SK-N-SH treated with all-trans-retinoic acid at 6 μM for 48 hours (cell line): ENCODE data around the gene FAM209B.

ENCODE experiments used
- ATAC-seq: fragments of 200-7000 bp; cut with Tn5 transposase; 3 replicates; pipeline ENCODE4 v1.9.1; 2020; ENCODE audit warnings: mild to moderate bottlenecking, moderate library complexity
- BACH2 ChIP-seq: fragments of 250-450 bp; sonication (Bioruptor Pico); IDR thresholded peaks from 2 replicates; pipeline ENCODE4 v1.9.0; 2021; ENCODE audit warnings: mild to moderate bottlenecking, borderline replicate concordance
- CSDC2 ChIP-seq: fragments of 250-450 bp; sonication (Bioruptor Pico); IDR thresholded peaks from 2 replicates; pipeline ENCODE4 v1.5.0; 2020; ENCODE audit warnings: mild to moderate bottlenecking, moderate library complexity
- ESRRG ChIP-seq: fragments of 250-450 bp; sonication (Bioruptor Pico); IDR thresholded peaks from 2 replicates; pipeline ENCODE4 v1.6.1; 2021; ENCODE audit warnings: mild to moderate bottlenecking
- GLIS3 ChIP-seq: fragments of 250-450 bp; sonication (Bioruptor Pico); IDR thresholded peaks from 2 replicates; pipeline ENCODE4 v1.5.0; 2020; ENCODE audit warnings: mild to moderate bottlenecking, moderate library complexity
- ISL1 ChIP-seq: fragments of 250-450 bp; sonication (Bioruptor Pico); IDR thresholded peaks from 2 replicates; pipeline ENCODE4 v2.1.2; 2022; ENCODE audit warnings: mild to moderate bottlenecking, moderate library complexity
- PPARA ChIP-seq: fragments of 250-450 bp; sonication (Bioruptor Pico); IDR thresholded peaks from 2 replicates; pipeline ENCODE4 v1.5.0; 2020; ENCODE audit warnings: mild to moderate bottlenecking, borderline replicate concordance
- RARB ChIP-seq: fragments of 250-450 bp; sonication (Bioruptor Pico); IDR thresholded peaks from 2 replicates; pipeline ENCODE4 v1.8.0; 2021; ENCODE audit warnings: mild to moderate bottlenecking, moderate library complexity
- TCF4 ChIP-seq: fragments of 250-450 bp; sonication (Bioruptor Pico); IDR thresholded peaks from 2 replicates; pipeline ENCODE4 v1.8.0; 2021; ENCODE audit warnings: mild to moderate bottlenecking, moderate library complexity, borderline replicate concordance
- TOX ChIP-seq: fragments of 250-450 bp; sonication (Bioruptor Pico); IDR thresholded peaks from 2 replicates; pipeline ENCODE4 v1.8.0; 2021; ENCODE audit warnings: mild to moderate bottlenecking, moderate library complexity, borderline replicate concordance
- ZC3H10 ChIP-seq: fragments of 250-450 bp; sonication (Bioruptor Pico); IDR thresholded peaks from 2 replicates; pipeline ENCODE4 v1.5.1; 2021; ENCODE audit warnings: mild to moderate bottlenecking, moderate library complexity
- ZFP3 ChIP-seq: fragments of 250-450 bp; sonication (Bioruptor Pico); IDR thresholded peaks from 2 replicates; pipeline ENCODE4 v1.5.0; 2020; ENCODE audit warnings: mild to moderate bottlenecking, moderate library complexity
- ZFP30 ChIP-seq: fragments of 450-650 bp; formaldehyde crosslinking; IDR thresholded peaks from 2 replicates; pipeline ENCODE4 v1.5.0; 2022; ENCODE audit warnings: mild to moderate bottlenecking, moderate library complexity
- ZNF565 ChIP-seq: fragments of 450-650 bp; formaldehyde crosslinking; conservative IDR thresholded peaks from 2 replicates; pipeline ENCODE4 v1.5.0; 2020; ENCODE audit warnings: low read depth, mild to moderate bottlenecking, moderate library complexity
- ZNF70 ChIP-seq: fragments of 450-650 bp; formaldehyde crosslinking; IDR thresholded peaks from 2 replicates; pipeline ENCODE4 v1.5.0; 2020; ENCODE audit warnings: mild to moderate bottlenecking, moderate library complexity
- ZNF8 ChIP-seq: fragments of 450-650 bp; formaldehyde crosslinking; IDR thresholded peaks from 2 replicates; pipeline ENCODE4 v1.5.0; 2020; ENCODE audit warnings: mild to moderate bottlenecking, moderate library complexity
- TF ChIP-seq, protein P1 (sequence below): fragments of 250-450 bp; sonication (Bioruptor Pico); IDR thresholded peaks from 2 replicates; pipeline ENCODE4 v1.8.0; 2020; ENCODE audit warnings: mild to moderate bottlenecking, moderate library complexity, borderline replicate concordance
- TF ChIP-seq, protein P2 (sequence below): fragments of 250-450 bp; sonication (Bioruptor Pico); IDR thresholded peaks from 2 replicates; pipeline ENCODE4 v1.8.0; 2021; ENCODE audit warnings: low read depth, mild to moderate bottlenecking, moderate library complexity, borderline replicate concordance
- TF ChIP-seq, protein P3 (sequence below): fragments of 250-450 bp; sonication (Bioruptor Pico); IDR thresholded peaks from 2 replicates; pipeline ENCODE4 v1.5.0; 2020; ENCODE audit warnings: mild to moderate bottlenecking, moderate library complexity
- TF ChIP-seq, protein P4 (sequence below): fragments of 250-450 bp; sonication (Bioruptor Pico); IDR thresholded peaks from 2 replicates; pipeline ENCODE4 v1.5.1; 2021; ENCODE audit warnings: mild to moderate bottlenecking, moderate library complexity
- TF ChIP-seq, protein P5 (sequence below): fragments of 250-450 bp; sonication (Bioruptor Pico); IDR thresholded peaks from 2 replicates; pipeline ENCODE4 v1.5.1; 2020; ENCODE audit warnings: low read depth, mild to moderate bottlenecking, moderate library complexity

Gene FAM209B

DNA sequence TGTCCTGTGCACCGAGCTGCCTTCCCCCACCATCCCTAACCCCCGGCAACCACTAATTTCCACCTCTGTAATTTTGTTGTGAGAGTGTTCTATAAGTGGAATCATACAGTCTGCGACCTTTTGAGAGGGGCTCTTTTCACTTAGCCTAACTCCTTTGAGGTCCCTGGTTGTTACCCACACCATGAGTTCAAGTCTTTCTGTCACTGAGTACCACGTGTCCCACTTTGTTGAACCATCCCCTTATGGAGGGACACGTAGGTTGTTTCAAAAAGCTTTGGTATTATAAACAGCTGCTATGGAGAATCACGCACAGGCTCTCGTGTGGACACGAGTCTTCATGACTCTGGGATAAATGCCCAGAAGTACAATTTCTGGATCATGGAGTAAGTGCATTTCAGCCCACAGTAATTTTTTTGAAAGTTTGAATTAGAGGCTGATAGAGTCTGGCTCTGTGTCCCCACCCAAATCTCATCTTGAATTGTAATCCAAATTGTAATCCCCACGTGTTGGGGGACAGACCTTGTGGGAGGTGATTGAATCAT lies 9.5 kb downstream of the FAM209B start:
- TF ChIP-seq RARB (CRISPR knock-in tag) = no peak
- no peak for TF ChIP-seq ESRRG
- no peak for TF ChIP-seq ZFP30 (CRISPR knock-in tag)
- no peak for TF ChIP-seq GLIS3 (CRISPR knock-in tag)
- TF ChIP-seq BACH2 = no peak
- TF ChIP-seq, protein P1, sequence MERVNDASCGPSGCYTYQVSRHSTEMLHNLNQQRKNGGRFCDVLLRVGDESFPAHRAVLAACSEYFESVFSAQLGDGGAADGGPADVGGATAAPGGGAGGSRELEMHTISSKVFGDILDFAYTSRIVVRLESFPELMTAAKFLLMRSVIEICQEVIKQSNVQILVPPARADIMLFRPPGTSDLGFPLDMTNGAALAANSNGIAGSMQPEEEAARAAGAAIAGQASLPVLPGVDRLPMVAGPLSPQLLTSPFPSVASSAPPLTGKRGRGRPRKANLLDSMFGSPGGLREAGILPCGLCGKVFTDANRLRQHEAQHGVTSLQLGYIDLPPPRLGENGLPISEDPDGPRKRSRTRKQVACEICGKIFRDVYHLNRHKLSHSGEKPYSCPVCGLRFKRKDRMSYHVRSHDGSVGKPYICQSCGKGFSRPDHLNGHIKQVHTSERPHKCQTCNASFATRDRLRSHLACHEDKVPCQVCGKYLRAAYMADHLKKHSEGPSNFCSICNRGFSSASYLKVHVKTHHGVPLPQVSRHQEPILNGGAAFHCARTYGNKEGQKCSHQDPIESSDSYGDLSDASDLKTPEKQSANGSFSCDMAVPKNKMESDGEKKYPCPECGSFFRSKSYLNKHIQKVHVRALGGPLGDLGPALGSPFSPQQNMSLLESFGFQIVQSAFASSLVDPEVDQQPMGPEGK (CRISPR knock-in tag) = no peak
- ATAC-seq = no peak

DNA sequence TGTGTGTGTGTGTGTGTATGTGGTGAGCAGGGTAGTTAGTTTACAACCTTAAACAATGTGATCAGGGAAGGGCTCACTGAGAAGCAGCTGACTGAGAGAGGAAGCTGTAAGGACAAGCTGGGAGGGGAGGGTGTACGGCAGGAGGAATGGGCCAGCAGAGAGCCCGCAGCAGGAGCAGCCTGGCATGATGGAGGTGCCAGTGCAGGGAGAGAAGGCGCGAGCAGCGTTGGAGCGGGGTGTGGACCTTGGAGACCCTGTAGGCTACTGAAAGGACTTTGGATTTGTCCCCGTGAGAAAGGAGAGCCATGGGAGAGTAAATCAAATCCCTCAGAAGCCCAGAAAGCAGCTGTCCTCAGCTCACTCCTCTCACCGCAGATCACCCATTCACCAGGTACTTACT lies 18.5 kb downstream of the FAM209B start:
- no peak for ATAC-seq
- TF ChIP-seq ZNF8 (CRISPR knock-in tag) (no peak), ESRRG (no peak), RARB (CRISPR knock-in tag) (no peak), GLIS3 (CRISPR knock-in tag) (no peak)

DNA sequence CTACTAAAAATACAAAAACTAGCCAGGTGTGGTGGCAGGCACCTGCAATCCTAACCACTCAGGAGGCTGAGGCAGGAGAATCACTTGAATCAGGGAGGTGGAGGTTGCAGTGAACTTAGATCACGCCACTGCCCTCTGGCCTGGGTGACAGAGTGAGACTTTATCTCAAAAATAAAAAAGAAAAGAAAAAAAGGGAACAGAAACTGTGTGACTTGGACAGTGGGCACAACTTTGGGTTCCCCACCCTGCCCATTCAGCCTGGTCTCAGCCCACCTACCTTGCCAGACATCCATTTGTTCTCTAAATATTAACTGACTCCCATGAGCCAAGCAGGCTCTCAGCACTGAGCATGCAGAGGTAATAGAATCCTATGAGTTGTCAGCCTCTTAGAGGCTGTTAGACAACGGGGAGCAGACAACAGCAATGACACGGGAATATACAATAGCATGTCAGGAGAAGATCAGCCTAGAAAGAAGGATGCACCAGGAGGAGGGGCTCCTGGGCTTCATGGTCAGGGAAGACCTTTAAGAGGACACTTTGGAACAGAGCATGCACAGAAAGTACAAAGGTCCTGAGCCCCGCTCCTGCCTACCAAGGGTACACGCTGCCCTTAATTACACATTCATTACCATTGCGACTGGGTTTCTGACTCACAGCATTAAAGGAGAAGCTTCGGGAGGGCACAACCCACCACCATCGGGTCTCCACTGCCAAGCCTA lies 20.0 kb downstream of the FAM209B start:
- TF ChIP-seq, protein P2, sequence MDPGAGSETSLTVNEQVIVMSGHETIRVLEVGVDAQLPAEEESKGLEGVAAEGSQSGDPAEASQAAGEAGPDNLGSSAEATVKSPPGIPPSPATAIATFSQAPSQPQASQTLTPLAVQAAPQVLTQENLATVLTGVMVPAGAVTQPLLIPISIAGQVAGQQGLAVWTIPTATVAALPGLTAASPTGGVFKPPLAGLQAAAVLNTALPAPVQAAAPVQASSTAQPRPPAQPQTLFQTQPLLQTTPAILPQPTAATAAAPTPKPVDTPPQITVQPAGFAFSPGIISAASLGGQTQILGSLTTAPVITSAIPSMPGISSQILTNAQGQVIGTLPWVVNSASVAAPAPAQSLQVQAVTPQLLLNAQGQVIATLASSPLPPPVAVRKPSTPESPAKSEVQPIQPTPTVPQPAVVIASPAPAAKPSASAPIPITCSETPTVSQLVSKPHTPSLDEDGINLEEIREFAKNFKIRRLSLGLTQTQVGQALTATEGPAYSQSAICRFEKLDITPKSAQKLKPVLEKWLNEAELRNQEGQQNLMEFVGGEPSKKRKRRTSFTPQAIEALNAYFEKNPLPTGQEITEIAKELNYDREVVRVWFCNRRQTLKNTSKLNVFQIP (CRISPR knock-in tag) = no peak
- no peak for TF ChIP-seq ZNF565 (CRISPR knock-in tag)
- no peak for TF ChIP-seq ZNF8 (CRISPR knock-in tag)
- TF ChIP-seq, protein P1 (CRISPR knock-in tag) = no peak
- TF ChIP-seq TCF4 = no peak
- no peak for TF ChIP-seq PPARA (CRISPR knock-in tag)
- TF ChIP-seq BACH2 = no peak
- TF ChIP-seq ZFP3 (CRISPR knock-in tag) = no peak
- TF ChIP-seq, protein P3, sequence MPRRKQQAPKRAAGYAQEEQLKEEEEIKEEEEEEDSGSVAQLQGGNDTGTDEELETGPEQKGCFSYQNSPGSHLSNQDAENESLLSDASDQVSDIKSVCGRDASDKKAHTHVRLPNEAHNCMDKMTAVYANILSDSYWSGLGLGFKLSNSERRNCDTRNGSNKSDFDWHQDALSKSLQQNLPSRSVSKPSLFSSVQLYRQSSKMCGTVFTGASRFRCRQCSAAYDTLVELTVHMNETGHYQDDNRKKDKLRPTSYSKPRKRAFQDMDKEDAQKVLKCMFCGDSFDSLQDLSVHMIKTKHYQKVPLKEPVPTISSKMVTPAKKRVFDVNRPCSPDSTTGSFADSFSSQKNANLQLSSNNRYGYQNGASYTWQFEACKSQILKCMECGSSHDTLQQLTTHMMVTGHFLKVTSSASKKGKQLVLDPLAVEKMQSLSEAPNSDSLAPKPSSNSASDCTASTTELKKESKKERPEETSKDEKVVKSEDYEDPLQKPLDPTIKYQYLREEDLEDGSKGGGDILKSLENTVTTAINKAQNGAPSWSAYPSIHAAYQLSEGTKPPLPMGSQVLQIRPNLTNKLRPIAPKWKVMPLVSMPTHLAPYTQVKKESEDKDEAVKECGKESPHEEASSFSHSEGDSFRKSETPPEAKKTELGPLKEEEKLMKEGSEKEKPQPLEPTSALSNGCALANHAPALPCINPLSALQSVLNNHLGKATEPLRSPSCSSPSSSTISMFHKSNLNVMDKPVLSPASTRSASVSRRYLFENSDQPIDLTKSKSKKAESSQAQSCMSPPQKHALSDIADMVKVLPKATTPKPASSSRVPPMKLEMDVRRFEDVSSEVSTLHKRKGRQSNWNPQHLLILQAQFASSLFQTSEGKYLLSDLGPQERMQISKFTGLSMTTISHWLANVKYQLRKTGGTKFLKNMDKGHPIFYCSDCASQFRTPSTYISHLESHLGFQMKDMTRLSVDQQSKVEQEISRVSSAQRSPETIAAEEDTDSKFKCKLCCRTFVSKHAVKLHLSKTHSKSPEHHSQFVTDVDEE (CRISPR knock-in tag) = no peak
- TF ChIP-seq ZNF70 (CRISPR knock-in tag) = no peak
- no peak for TF ChIP-seq GLIS3 (CRISPR knock-in tag)
- no peak for TF ChIP-seq TOX (CRISPR knock-in tag)
- TF ChIP-seq, protein P4, sequence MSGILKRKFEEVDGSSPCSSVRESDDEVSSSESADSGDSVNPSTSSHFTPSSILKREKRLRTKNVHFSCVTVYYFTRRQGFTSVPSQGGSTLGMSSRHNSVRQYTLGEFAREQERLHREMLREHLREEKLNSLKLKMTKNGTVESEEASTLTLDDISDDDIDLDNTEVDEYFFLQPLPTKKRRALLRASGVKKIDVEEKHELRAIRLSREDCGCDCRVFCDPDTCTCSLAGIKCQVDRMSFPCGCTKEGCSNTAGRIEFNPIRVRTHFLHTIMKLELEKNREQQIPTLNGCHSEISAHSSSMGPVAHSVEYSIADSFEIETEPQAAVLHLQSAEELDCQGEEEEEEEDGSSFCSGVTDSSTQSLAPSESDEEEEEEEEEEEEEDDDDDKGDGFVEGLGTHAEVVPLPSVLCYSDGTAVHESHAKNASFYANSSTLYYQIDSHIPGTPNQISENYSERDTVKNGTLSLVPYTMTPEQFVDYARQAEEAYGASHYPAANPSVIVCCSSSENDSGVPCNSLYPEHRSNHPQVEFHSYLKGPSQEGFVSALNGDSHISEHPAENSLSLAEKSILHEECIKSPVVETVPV = no peak
- TF ChIP-seq, protein P5, sequence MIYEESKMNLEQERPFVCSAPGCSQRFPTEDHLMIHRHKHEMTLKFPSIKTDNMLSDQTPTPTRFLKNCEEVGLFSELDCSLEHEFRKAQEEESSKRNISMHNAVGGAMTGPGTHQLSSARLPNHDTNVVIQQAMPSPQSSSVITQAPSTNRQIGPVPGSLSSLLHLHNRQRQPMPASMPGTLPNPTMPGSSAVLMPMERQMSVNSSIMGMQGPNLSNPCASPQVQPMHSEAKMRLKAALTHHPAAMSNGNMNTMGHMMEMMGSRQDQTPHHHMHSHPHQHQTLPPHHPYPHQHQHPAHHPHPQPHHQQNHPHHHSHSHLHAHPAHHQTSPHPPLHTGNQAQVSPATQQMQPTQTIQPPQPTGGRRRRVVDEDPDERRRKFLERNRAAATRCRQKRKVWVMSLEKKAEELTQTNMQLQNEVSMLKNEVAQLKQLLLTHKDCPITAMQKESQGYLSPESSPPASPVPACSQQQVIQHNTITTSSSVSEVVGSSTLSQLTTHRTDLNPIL = no peak
- TF ChIP-seq RARB (CRISPR knock-in tag) = no peak
- TF ChIP-seq ZFP30 (CRISPR knock-in tag) = no peak
- no peak for TF ChIP-seq ISL1 (CRISPR knock-in tag)
- no peak for TF ChIP-seq ESRRG
- TF ChIP-seq ZC3H10 = no peak
- no peak for TF ChIP-seq CSDC2
- no peak for ATAC-seq
